HCT116 (cell line): ENCODE data around the gene NT5C1A. TPM values are rescaled to one million over a fixed set of nuclear protein-coding genes. Genes with fewer than 3 reads are reported as not detected.

Experiments
- ATAC-seq: fragments of 200-7000 bp; cut with Tn5 transposase; 2 replicates; pipeline ENCODE4 v1.9.1; 2020; ENCODE audit warnings: mild to moderate bottlenecking, moderate library complexity
- BruUV-seq: library from RNA; stranded (reverse); fragments of 400-500 nt; replicated peaks from 2 replicates; lab custom pipeline; 2021; lab: Mats Ljungman, UMichigan
- CTCF ChIA-PET: fragments of 300-600 bp; sonication (Branson Sonifier 250); formaldehyde crosslinking; loops from one replicate; lab custom pipeline; 2021; ENCODE audit warnings: antibody characterized with exemption; lab: Charles Lee
- POLR2A ChIA-PET: fragments of 300-600, 350-600 bp; sonication (Branson Sonifier 250); formaldehyde crosslinking; loops from one replicate; lab custom pipeline; 2021; ENCODE audit warnings: antibody characterized with exemption; lab: Charles Lee
- RAD21 ChIA-PET, 2 experiments: fragments of 300-600 bp; sonication (Branson Sonifier 250); formaldehyde crosslinking; loops; one replicate each; lab custom pipeline; 2023; ENCODE audit warnings: low total read pairs in 2 of 2; ENCODE audit not compliant: uncharacterized antibody in 2 of 2, unreplicated experiment in 2 of 2, low non-redundant PET in 1 of 2; lab: Charles Lee
- DNase-seq: peaks from one replicate; pipeline ENCODE4 v3.0.0-alpha.2; 2010; ENCODE audit warnings: low read depth, low spot score
- H2AFZ ChIP-seq: fragments of 200-600 bp; shearing (Covaris generic), sonication (generic); 2 replicates; pipeline ENCODE4 v1.6.1; 2017; ENCODE audit warnings: low read depth, mixed run types, mixed read lengths, antibody characterized with exemption, low read length; ENCODE audit not compliant: poor library complexity, severe bottlenecking
- H3K27ac ChIP-seq: 2 replicates; pipeline ENCODE4 v1.5.1; 2012; ENCODE audit warnings: low read depth, low read length
- H3K27me3 ChIP-seq: fragments of 200-600 bp; sonication (generic); 2 replicates; pipeline ENCODE4 v1.6.1; 2016; ENCODE audit warnings: mixed run types, low read length, mixed read lengths; ENCODE audit not compliant: insufficient read depth
- H3K36me3 ChIP-seq, 2 experiments: fragments of 200-500 bp in 1 of 2; fragments of 200-600 bp in 1 of 2; sonication (Bioruptor generic) in 1 of 2; sonication (generic) in 1 of 2; 2 replicates each; pipeline versions ENCODE4 v1.5.1 to v1.6.1; 2014 to 2016; ENCODE audit warnings: low read length in 2 of 2, inconsistent platforms in 1 of 2, mixed read lengths in 1 of 2, mixed run types in 1 of 2; ENCODE audit not compliant: insufficient read depth in 2 of 2, control insufficient read depth in 1 of 2
- H3K4me1 ChIP-seq, 2 experiments: fragments of 200-600 bp in 1 of 2; sonication (generic) in 1 of 2; 2 replicates each; pipeline versions ENCODE4 v1.5.1 to v1.6.1; 2012 to 2017; ENCODE audit warnings: low read length in 2 of 2, inconsistent platforms in 1 of 2, mild to moderate bottlenecking in 1 of 2, mixed read lengths in 1 of 2, mixed run types in 1 of 2, moderate library complexity in 1 of 2; ENCODE audit not compliant: insufficient read depth in 2 of 2, control insufficient read depth in 1 of 2
- H3K4me2 ChIP-seq: fragments of 200-600 bp; sonication (generic); 2 replicates; pipeline ENCODE4 v1.6.1; 2017; ENCODE audit warnings: mixed run types, low read length, mixed read lengths
- H3K4me3 ChIP-seq, 2 experiments: fragments of 200-600 bp in 1 of 2; sonication (generic) in 1 of 2; replicated peaks in 1 of 2; 2 replicates each; pipeline ENCODE4 v1.5.1; 2011 to 2016; ENCODE audit warnings: low read length in 2 of 2, control low read depth in 1 of 2, low read depth in 1 of 2, mild to moderate bottlenecking in 1 of 2, mixed read lengths in 1 of 2, mixed run types in 1 of 2
- H3K79me2 ChIP-seq: fragments of 200-600 bp; sonication (generic); 2 replicates; pipeline ENCODE4 v1.6.1; 2017; ENCODE audit warnings: mild to moderate bottlenecking, mixed run types, low read length, moderate library complexity, mixed read lengths; ENCODE audit not compliant: insufficient read depth
- H3K9ac ChIP-seq: fragments of 200-600 bp; sonication (generic); 2 replicates; pipeline ENCODE4 v1.6.1; 2016; ENCODE audit warnings: low read length, mixed read lengths
- H3K9me2 ChIP-seq: fragments of 200-600 bp; sonication (generic), shearing (Covaris generic); 2 replicates; pipeline ENCODE4 v1.6.1; 2017; ENCODE audit warnings: mixed run types, mild to moderate bottlenecking, moderate library complexity; ENCODE audit not compliant: insufficient read depth
- H3K9me3 ChIP-seq, 2 experiments: fragments of 200-500 bp in 1 of 2; fragments of 200-600 bp in 1 of 2; sonication (Bioruptor generic) in 1 of 2; sonication (generic) in 1 of 2; 2 replicates each; pipeline ENCODE4 v1.6.1; 2014 to 2017; ENCODE audit warnings: low read length in 2 of 2, mixed read lengths in 2 of 2, inconsistent platforms in 1 of 2, low read depth in 1 of 2, mild to moderate bottlenecking in 1 of 2, mixed run types in 1 of 2, moderate library complexity in 1 of 2; ENCODE audit not compliant: control insufficient read depth in 1 of 2, insufficient read depth in 1 of 2
- H4K20me1 ChIP-seq: fragments of 200-600 bp; sonication (generic), shearing (Covaris generic); 2 replicates; pipeline ENCODE4 v1.6.1; 2017; ENCODE audit warnings: mixed run types, mild to moderate bottlenecking, moderate library complexity; ENCODE audit not compliant: insufficient read depth
- CTCF ChIP-seq, 3 experiments: fragments of 200-600 bp in 1 of 3; sonication (generic) in 1 of 3; IDR thresholded peaks in 2 of 3; conservative IDR thresholded peaks in 1 of 3; 2 replicates each; pipeline ENCODE4 v1.5.1; 2012 to 2017; ENCODE audit warnings: low read depth in 2 of 3, low read length in 2 of 3, antibody characterized with exemption in 1 of 3, borderline replicate concordance in 1 of 3, control low read depth in 1 of 3, mild to moderate bottlenecking in 1 of 3, mixed read lengths in 1 of 3, mixed run types in 1 of 3, moderate library complexity in 1 of 3; ENCODE audit not compliant: insufficient read depth in 1 of 3
- EZH2phosphoT487 ChIP-seq: fragments of 200-600 bp; IDR thresholded peaks from 2 replicates; pipeline ENCODE4 v1.6.1; 2018; ENCODE audit warnings: antibody characterized with exemption, borderline replicate concordance
- JUND ChIP-seq: IDR thresholded peaks from 2 replicates; pipeline ENCODE4 v1.6.1; 2012
- MAX ChIP-seq: IDR thresholded peaks from 2 replicates; pipeline ENCODE4 v1.6.1; 2012
- RAD21 ChIP-seq: IDR thresholded peaks from 2 replicates; pipeline ENCODE4 v1.6.1; 2012; ENCODE audit warnings: low read depth, mild to moderate bottlenecking
- SIN3A ChIP-seq: IDR thresholded peaks from 2 replicates; pipeline ENCODE4 v1.6.1; 2012; ENCODE audit warnings: low read depth
- SRF ChIP-seq: IDR thresholded peaks from 2 replicates; pipeline ENCODE4 v1.6.1; 2012; ENCODE audit warnings: low read depth
- intact Hi-C: fragments of 100-400 bp; cut with micrococcal nuclease; formaldehyde crosslinking; loops from 2 replicates; pipeline ENCODE4 v1.10.0; 2022
- total RNA-seq: library from RNA; stranded (reverse); gene quantifications from one replicate; pipeline ENCODE4 v1.2.1, GENCODE V29; 2021; ENCODE audit not compliant: unreplicated experiment

NT5C1A gene
- total RNA-seq, 1 experiment from 2014 or later: not detected

DNA sequence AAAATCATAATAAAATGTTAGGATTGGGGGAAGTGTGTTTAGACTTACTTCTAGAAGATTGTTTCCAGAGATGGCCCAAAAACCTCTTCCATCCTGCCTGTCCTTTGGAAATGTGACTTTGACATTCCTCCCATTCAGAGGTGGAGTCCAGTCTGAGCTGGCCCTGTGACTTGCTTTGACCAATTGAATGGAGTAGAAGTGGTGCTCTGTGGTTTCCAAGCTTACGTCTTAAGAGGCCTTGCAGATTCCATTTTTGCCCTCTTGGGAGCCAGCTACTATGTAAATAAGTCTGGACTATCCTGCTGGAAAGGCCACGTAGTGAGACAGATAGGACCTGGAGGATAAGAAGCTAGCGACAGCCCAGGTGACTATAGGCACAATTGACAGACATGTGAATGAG is 1.3 kb upstream of the NT5C1A start:
- H3K4me3 ChIP-seq: no peak overlapping the region
- no peak overlapping the region for H2AFZ ChIP-seq
- H3K4me2 ChIP-seq: no peak overlapping the region
- RAD21 ChIA-PET: no interaction called here
- DNase-seq (no peak), ATAC-seq (no peak)
- no peaks in the 10 kb centered on the region for H3K9me2 ChIP-seq
- intact Hi-C loops: no loop called here
- no peak overlapping the region for H3K9ac ChIP-seq
- H3K79me2 ChIP-seq: no peaks in the 10 kb centered on the region
- no peaks in the 10 kb centered on the region for H3K36me3 ChIP-seq
- H4K20me1 ChIP-seq: no peaks in the 10 kb centered on the region
- CTCF ChIA-PET: interaction anchor here (1.2 to 2.4 kb wide), 3 partner anchors 15 to 62 kb away, joined by 3 to 11 read pairs (median 3); no protein-coding TSS in a partner anchor
- POLR2A ChIA-PET: no interaction called here
- no peak overlapping the region for H3K27ac ChIP-seq
- no peaks in the 10 kb centered on the region for H3K9me3 ChIP-seq
- H3K27me3 ChIP-seq: no peaks in the 10 kb centered on the region
- TF ChIP-seq EZH2phosphoT487: no peak
- no peak for TF ChIP-seq SRF
- TF ChIP-seq RAD21: no peak
- TF ChIP-seq, all 23 proteins: peak for 0
- no TSS peak for BruUV-seq
- peaks cover 0 to 9% of the 10 kb centered on the region in 2 experiments; a peak in 1 of 4 replicates for H3K4me1 ChIP-seq

DNA sequence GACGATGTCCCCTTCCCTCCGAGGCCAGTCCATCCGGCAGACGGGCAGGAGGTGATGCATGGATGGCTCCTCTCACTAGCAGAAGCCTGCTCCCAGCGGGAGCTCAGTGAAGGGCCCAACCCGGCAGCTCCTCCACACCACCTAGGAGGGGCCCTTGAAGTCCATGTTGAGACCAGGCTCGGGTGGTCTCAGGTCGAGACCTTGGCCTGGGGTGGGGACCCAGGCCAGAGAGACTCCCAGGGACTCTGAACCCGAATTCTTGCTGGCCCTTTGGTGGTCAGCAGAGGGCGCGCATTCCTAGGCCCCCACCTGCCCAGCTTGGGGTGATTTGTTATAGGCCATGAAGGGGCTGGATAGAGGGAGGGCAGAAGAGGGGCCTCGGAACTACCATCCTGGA is 642 bp upstream of the NT5C1A start:
- Histone ChIP-seq H3K27ac (no peak overlapping the region), H3K9me3 (no peaks in the 10 kb centered on the region), H4K20me1 (no peaks in the 10 kb centered on the region), H3K79me2 (no peaks in the 10 kb centered on the region), H3K4me2 (no peak overlapping the region), H3K9me2 (no peaks in the 10 kb centered on the region), H2AFZ (no peak overlapping the region), H3K36me3 (no peaks in the 10 kb centered on the region), H3K27me3 (no peaks in the 10 kb centered on the region), H3K9ac (no peak overlapping the region), H3K4me1 (peaks cover 0 to 9% of the 10 kb centered on the region in 2 experiments; a peak in 1 of 4 replicates), H3K4me3 (no peak overlapping the region)
- ATAC-seq (peak; percentile 69), DNase-seq (no peak)
- TF ChIP-seq MAX (no peak), SIN3A (no peak), CTCF (IDR thresholded peaks at IDR 0.05 in 2 of 3, conservative IDR thresholded peaks at IDR 0.05 in 1 of 3; ENCODE audit: borderline replicate concordance in 1 of 3, insufficient read depth in 1 of 3, low read depth in 2 of 3, low read length in 2 of 3) (peak; percentile 13 to 39 (median 34); a peak in 5 of 6 replicates), JUND (no peak)
- intact Hi-C loops: no loop called here
- ChIA-PET RAD21 (no interaction called here), POLR2A (no interaction called here), CTCF (interaction anchor here (1.2 to 2.4 kb wide), 2 partner anchors 14 to 61 kb away, joined by 3 to 11 read pairs; no protein-coding TSS in a partner anchor)
- no TSS peak for BruUV-seq
